NB4 (cell line): ENCODE results near the gene MICAL3.

Experiments
- CTCF ChIP-seq: IDR thresholded peaks from one replicate; pipeline ENCODE4 v1.5.1; 2012; ENCODE audit warnings: low read depth, low read length
- POLR2A ChIP-seq: IDR thresholded peaks from 2 replicates; pipeline ENCODE4 v1.6.1; 2011; ENCODE audit warnings: mild to moderate bottlenecking; ENCODE audit not compliant: insufficient read length; ENCODE audit errors: extremely low read depth

- TF ChIP-seq CTCF: no peak
- TF ChIP-seq POLR2A: no peak
Measured at GRCh38 chr22:17945888-17946648, 78.3 kb downstream of the MICAL3 start.
